ENCODE data around the gene MACROD2. TPM values are rescaled to one million over a fixed set of nuclear protein-coding genes. Genes with fewer than 3 reads are reported as not detected.

Gene MACROD2
- total RNA-seq, 2 donors from 2014 or later: 0.95 to 4.2 TPM

DNA sequence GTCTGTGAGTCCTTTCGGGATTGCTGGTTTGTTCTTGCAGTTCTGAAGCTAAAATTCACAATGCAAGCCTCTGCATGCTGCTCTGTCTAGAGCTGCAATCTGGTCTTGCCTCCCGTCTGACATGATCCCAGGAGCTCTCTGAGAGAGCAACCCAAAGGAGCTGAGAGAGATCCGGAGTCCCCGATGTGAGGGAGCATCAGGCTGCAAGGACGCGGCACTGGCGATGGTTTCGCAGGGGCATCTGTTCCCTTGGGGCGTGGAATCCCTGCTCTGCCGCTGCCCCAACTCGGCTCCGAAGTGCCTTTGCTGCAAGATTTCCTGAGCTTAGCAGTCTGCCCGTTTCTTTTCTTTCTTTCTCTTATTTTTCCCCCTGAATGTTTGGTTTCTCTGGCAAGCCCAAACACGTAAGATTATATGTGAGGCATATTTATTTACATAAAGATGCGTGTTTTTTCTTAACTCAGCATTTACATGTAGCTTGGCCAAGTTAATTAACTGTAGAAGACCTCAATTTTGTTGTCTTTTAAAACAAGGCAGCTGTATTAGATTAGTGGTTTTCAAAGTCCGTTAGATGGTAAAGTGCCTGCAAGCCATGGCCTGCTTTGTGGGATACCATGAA, 1704.9 kb downstream of the MACROD2 start:
- TF ChIP-seq CTCF (IDR thresholded peaks at IDR 0.05): no peak
- H3K4me3 ChIP-seq: no peak overlapping the region
- H3K9me3 ChIP-seq: no peaks in the 10 kb centered on the region
- DNase-seq (ENCODE audit: low spot score) (no peak), ATAC-seq (ENCODE audit: insufficient number of reproducible peaks, low FRiP score, low read depth) (no peak)
- H3K36me3 ChIP-seq: no peaks in the 10 kb centered on the region
- no peak overlapping the region for H3K27ac ChIP-seq
- H3K4me1 ChIP-seq (ENCODE audit: control insufficient read depth in 1 of 2, low read depth in 2 of 2): no peaks in the 10 kb centered on the region
- no peaks in the 10 kb centered on the region for H3K27me3 ChIP-seq (replicated peaks; ENCODE audit: insufficient read depth)

DNA sequence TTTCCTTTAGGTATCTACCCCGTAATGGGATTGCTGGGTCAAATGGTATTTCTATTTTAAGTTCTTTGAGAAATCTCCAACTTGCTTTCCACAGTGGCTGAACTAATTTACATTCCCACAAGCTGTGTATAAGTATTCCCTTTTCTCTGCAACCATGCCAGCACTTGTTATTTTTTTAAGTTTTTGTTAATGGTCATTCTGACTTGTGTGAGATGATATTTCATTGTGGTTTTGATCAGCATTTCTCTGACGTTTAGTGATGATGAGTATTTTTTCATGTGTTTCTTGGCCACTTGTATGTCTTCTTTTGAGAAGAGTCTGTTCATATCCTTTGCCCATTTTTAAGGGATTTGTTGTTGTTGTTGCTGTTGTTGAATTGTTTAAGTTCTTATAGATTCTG, 1706.8 kb downstream of the MACROD2 start:
- no peaks in the 10 kb centered on the region for H3K27me3 ChIP-seq (replicated peaks; ENCODE audit: insufficient read depth)
- H3K36me3 ChIP-seq: no peaks in the 10 kb centered on the region
- ATAC-seq (ENCODE audit: insufficient number of reproducible peaks, low FRiP score, low read depth): no peak
- DNase-seq (ENCODE audit: low spot score): no peak
- no peaks in the 10 kb centered on the region for H3K9me3 ChIP-seq
- no peak overlapping the region for H3K4me3 ChIP-seq
- TF ChIP-seq CTCF (IDR thresholded peaks at IDR 0.05): no peak
- no peak overlapping the region for H3K27ac ChIP-seq
- no peaks in the 10 kb centered on the region for H3K4me1 ChIP-seq (ENCODE audit: control insufficient read depth in 1 of 2, low read depth in 2 of 2)

DNA sequence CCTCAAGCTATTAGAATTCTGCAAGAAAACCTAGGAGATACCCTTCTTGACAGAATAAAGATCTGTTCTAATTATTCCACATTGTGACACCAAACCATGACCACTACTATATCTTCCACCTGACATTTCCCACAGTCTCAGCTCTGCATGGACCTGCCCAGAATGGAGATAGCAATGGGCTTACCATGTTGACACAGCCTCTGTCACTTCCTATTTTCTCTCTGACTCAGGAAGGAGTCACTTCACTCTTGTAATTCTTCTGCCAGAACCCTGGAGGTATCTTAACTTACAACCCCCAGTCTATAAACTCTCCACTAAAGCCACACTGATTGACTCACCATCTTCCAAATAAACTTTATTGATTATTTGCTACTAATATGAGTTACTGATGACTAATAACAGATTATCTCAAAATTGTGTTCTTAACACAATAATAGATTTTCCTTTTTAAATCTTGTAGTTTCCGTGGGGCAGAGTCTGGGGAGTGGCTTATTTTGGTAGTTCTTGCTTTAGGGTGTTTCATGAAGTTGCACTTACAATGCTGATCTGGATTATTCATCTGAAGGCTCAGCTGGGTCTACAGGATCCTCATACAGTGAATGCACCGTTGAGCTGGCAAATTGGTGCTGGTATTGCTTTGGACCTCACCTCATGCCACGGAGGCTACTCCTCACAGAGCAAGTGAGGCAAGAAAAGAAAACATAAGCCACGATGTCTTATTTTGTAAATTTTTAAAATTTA, 1708.0 kb downstream of the MACROD2 start:
- H3K4me1 ChIP-seq (ENCODE audit: control insufficient read depth in 1 of 2, low read depth in 2 of 2): no peaks in the 10 kb centered on the region
- no peak for ATAC-seq (ENCODE audit: insufficient number of reproducible peaks, low FRiP score, low read depth)
- TF ChIP-seq CTCF (IDR thresholded peaks at IDR 0.05): no peak
- no peaks in the 10 kb centered on the region for H3K27me3 ChIP-seq (replicated peaks; ENCODE audit: insufficient read depth)
- H3K36me3 ChIP-seq: no peaks in the 10 kb centered on the region
- DNase-seq (ENCODE audit: low spot score): no peak
- no peaks in the 10 kb centered on the region for H3K9me3 ChIP-seq
- no peak overlapping the region for H3K27ac ChIP-seq
- no peak overlapping the region for H3K4me3 ChIP-seq

DNA sequence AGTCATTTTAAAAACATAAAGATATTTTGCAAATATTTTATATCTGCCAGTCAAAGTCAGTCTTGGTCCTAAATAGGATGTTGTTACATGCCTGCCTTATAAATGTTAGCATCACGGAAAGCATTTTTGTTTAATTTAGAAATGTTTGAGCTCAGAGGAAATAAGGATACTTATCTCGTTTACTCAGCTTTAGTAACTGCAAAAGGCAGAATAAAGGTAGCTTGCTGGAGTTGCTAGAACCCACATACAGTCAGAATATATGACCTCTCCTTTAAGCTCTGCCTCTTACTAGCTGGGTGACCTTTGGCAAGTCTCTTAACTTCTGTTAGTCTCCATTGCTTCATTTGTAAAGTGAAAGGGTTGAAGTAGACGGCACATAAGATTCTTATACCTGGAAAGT, 1710.7 kb downstream of the MACROD2 start:
- H3K27ac ChIP-seq: no peak overlapping the region
- H3K27me3 ChIP-seq (replicated peaks; ENCODE audit: insufficient read depth): no peaks in the 10 kb centered on the region
- no peaks in the 10 kb centered on the region for H3K36me3 ChIP-seq
- no peak for TF ChIP-seq CTCF (IDR thresholded peaks at IDR 0.05)
- no peaks in the 10 kb centered on the region for H3K9me3 ChIP-seq
- no peaks in the 10 kb centered on the region for H3K4me1 ChIP-seq (ENCODE audit: control insufficient read depth in 1 of 2, low read depth in 2 of 2)
- no peak overlapping the region for H3K4me3 ChIP-seq
- DNase-seq (ENCODE audit: low spot score) (no peak), ATAC-seq (ENCODE audit: insufficient number of reproducible peaks, low FRiP score, low read depth) (no peak)

DNA sequence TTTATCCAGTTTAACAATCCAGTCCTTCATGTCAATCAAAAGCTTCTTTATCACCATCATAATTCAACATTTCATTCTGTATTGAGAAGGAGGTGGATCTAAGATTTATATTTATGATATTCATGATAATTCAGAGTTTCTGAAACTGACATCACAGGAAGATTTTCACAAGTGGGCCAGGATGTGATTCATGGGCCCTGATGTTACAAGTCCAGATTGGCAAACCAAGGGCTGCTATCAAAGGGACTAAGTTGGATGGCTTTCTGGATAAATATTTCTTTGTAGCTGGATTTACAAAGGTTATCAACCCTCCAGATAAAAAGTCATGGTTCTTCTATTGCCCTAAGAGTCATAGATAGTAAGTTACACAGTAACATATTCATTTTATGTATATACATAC, 1711.4 kb downstream of the MACROD2 start:
- ATAC-seq (ENCODE audit: insufficient number of reproducible peaks, low FRiP score, low read depth): no peak
- H3K36me3 ChIP-seq: no peaks in the 10 kb centered on the region
- H3K4me1 ChIP-seq (ENCODE audit: control insufficient read depth in 1 of 2, low read depth in 2 of 2): no peaks in the 10 kb centered on the region
- no peaks in the 10 kb centered on the region for H3K27me3 ChIP-seq (replicated peaks; ENCODE audit: insufficient read depth)
- no peak for TF ChIP-seq CTCF (IDR thresholded peaks at IDR 0.05)
- no peaks in the 10 kb centered on the region for H3K9me3 ChIP-seq
- H3K27ac ChIP-seq: no peak overlapping the region
- DNase-seq (ENCODE audit: low spot score): no peak
- no peak overlapping the region for H3K4me3 ChIP-seq
